ENCODE results near the gene NPM3.

Gene NPM3

GRCh38 chr10:101773923-101774588, 9.2 kb downstream of the NPM3 start:
- no peak for DNase-seq

GRCh38 chr10:101772895-101773761, 10.1 kb downstream of the NPM3 start:
- DNase-seq, result no peak

GRCh38 chr10:101772017-101772894, 11.0 kb downstream of the NPM3 start:
- DNase-seq, result no peak

GRCh38 chr10:101771380-101771779, 11.9 kb downstream of the NPM3 start:
- no peak for DNase-seq

GRCh38 chr10:101770331-101771215, 12.7 kb downstream of the NPM3 start:
- DNase-seq, result no peak

GRCh38 chr10:101769541-101770180, 13.6 kb downstream of the NPM3 start:
- DNase-seq, result no peak

- DNase-seq, result no peak
Measured at GRCh38 chr10:101768791-101769170, 14.5 kb downstream of the NPM3 start.

GRCh38 chr10:101767966-101768790, 15.1 kb downstream of the NPM3 start:
- no peak for DNase-seq

- DNase-seq, result no peak
Measured at GRCh38 chr10:101767600-101767945, 15.7 kb downstream of the NPM3 start.

GRCh38 chr10:101766753-101767599, 16.3 kb downstream of the NPM3 start:
- DNase-seq, result no peak

- no peak for DNase-seq
Measured at GRCh38 chr10:101766306-101766705, 16.9 kb downstream of the NPM3 start.

- DNase-seq, result no peak
Measured at GRCh38 chr10:101763141-101763846, 20.0 kb downstream of the NPM3 start.

GRCh38 chr10:101762736-101763135, 20.5 kb downstream of the NPM3 start:
- DNase-seq, result no peak

- DNase-seq, result no peak
Measured at GRCh38 chr10:101761226-101761625, 22.0 kb downstream of the NPM3 start.

GRCh38 chr10:101760510-101760909, 22.7 kb downstream of the NPM3 start:
- DNase-seq, result no peak

- no peak for DNase-seq
Measured at GRCh38 chr10:101759309-101760247, 23.7 kb downstream of the NPM3 start.

GRCh38 chr10:101758858-101759257, 24.4 kb downstream of the NPM3 start:
- DNase-seq, result no peak

- DNase-seq, result no peak
Measured at GRCh38 chr10:101752241-101752640, 31.0 kb downstream of the NPM3 start.
